Suprapubic skin (tissue), 4 donors: ENCODE data around the gene SBDS.

Experiments
- CTCF ChIP-seq, 2 donors: fragments of 200-600 bp in 1 of 2; fragments of 450-650 bp in 1 of 2; sonication (generic) in 1 of 2; IDR thresholded peaks; one replicate each; pipeline ENCODE4 v1.5.1; 2016 to 2019; ENCODE audit warnings: antibody characterized with exemption in 2 of 2, mild to moderate bottlenecking in 1 of 2, moderate library complexity in 1 of 2
- POLR2A ChIP-seq, 2 donors: fragments of 450-650 bp; IDR thresholded peaks; one replicate each; pipeline ENCODE4 v1.6.1; 2017; ENCODE audit warnings: antibody characterized with exemption in 2 of 2, mild to moderate bottlenecking in 2 of 2, moderate library complexity in 2 of 2
- POLR2AphosphoS5 ChIP-seq, 3 donors: sonication (generic); formaldehyde crosslinking; IDR thresholded peaks; one replicate each; pipeline ENCODE4 v1.6.1; 2017; ENCODE audit warnings: antibody characterized with exemption in 3 of 3

GRCh38 chr7:67019562-67020390 lies 24.4 kb upstream of the SBDS start:
- no peak for TF ChIP-seq CTCF (IDR thresholded peaks at IDR 0.05)
- TF ChIP-seq POLR2A (IDR thresholded peaks at IDR 0.05), result no peak
- no peak for TF ChIP-seq POLR2AphosphoS5 (IDR thresholded peaks at IDR 0.05)
